GM18867 (cell line): ENCODE data around the gene DYRK4.
A peak's percentile ranks its signal among the peaks of the same experiment; 100 is the strongest.

Experiments used
- ATAC-seq: cut with Tn5 transposase; IDR thresholded peaks from one replicate; pipeline ENCODE4 v1.9.1; 2021; ENCODE audit warnings: mild to moderate bottlenecking, moderate library complexity; ENCODE audit not compliant: unreplicated experiment

The DYRK4 gene

DNA sequence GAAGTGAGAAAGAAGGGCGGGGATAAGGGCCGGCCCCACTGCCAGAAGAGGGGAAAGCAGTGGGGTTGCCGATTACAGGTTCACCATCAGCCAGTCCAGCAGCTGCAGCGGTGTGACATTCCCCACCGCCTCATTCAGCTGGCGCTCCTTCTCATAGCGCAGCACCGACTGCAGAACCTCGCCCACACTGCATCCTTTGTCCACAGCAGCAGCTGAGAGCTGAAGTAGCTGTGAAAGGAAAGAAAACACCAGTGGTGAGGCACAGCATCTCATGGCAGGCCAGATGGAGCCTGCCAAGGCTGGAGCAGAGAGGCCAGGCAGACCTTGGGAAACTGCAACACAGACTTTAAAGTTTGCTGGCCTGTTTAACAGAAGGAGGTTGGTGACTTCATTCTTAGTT is 53.7 kb downstream of the DYRK4 start:
- ATAC-seq: no peak

DNA sequence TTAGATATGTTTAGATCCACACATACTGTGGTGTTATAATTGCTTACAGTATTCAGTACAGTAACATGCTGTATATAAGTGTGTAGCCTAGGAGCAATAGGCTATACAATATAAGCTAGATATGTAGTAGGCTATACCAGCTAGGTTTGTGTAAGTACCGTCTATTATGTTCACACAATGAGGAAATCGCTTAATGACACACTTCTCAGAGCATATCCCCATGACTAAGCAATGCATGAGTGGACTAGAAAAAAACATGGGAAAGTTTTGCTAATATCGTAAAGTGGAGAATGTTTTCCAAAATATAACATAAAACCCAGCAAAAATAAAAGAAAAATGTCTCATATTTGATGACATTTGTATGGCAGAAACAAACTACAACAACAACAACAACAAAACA is 59.5 kb downstream of the DYRK4 start:
- no peak for ATAC-seq

DNA sequence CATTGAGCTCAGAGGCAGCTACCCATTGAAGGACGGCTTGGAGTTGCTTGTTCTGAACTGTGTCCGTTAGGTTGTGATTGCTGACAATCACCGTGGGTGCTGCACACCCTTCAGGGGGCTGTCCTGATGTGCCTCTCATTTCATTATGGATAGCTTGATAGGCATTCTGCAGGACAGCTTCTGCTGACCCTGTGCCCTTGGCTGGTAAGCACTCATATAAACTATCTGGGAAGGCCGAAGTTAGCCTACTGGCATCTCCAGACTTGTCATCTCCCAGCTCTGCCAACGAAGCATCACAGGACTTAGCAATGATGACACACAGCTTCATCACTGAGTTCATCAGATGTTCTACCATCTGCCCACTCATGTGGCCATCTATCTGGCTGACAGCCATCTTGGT is 64.5 kb downstream of the DYRK4 start:
- no peak for ATAC-seq

DNA sequence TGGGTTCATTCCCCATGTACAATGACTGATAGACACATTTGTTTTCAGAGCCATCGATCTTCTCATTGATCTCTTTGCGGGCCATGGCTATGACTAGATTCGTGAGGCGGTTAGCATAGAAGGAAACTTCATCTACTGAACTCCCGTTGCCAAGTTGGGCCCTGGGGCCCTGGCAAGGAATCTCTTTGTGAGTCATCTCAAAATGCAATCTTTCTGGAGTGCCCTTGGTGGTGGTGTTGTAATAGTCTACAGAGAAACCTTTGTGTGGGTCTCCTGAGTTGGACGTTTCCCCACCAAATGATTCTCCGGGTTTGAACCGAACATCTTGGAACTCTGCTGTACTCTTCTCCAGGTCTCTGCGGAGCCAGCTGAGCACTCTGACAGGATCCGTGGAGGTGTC is 66.4 kb downstream of the DYRK4 start:
- ATAC-seq: no peak

DNA sequence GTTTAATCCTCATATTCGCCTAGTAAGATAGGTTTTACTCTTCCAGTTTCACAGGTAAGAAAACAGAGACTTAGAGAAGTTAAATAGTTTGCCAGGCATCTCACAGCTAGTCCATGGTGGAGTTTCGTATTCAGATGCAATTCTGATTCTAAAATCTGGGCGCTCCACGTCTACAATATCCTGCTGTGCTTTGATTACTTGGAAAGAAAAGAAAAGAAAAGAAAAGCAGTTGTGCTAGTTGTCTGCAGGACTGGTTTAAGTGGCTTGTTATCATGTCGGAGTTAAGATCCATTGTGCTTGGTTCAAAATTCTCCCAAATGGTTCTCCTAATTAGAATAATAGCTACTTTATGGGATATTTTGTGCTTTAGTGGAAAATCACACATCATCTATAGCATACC is 68.3 kb downstream of the DYRK4 start:
- ATAC-seq: no peak

DNA sequence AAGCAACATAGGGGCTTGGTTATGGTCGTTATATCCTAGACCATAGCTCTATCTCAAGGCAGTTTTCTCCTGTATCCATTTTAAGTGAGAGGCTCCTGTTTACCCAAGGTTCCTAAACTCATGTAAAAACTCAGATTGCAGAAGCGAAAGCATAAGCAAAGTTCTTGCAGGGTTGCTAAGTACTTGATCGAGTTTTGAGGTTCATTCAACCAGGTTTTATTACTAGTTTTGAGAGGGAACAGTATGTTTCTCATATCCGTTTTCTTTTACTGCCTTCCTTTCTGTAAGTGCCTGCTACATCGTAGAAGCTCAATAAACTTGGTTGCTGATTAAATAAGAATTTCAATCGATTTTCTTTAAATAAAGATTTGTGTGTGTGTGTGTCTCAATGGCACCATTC is 81.7 kb downstream of the DYRK4 start:
- peak; percentile 78 for ATAC-seq

DNA sequence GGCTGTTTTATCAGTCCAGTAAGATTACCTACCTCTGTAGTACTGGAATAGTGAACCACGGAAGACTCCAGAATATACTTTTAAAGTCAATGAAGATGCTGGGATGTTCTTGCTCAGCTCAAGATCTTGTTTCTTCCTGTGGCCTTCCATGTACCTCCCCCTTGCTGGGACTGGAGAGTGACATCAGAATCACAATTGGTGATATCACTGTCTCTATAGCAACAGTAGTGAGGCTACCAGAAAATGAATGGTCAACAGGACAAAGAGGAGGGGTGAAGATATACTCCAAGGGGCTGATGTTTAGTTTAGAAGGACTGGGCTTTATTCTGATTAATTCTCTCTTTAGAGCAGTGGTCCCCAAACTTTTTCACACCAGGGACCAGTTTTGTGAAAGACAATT is 83.0 kb downstream of the DYRK4 start:
- no peak for ATAC-seq

DNA sequence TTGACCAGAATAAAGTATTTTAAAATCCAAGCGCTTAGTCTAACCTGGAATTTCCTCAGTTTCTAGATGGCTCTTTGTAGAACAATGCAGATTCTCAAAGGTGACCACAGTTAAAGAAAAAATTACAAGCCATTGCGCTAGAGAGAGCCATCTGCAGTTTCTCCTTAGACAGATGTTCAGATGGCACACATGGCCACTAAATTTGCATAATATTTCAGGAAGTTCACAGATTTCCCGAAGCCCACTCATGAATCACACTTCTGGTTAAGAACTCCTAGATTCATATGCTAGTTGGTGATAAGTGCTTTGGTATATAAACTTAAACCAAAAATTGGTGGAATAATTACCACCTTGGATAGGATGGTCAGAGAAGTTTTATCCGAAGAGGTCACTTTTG is 86.1 kb downstream of the DYRK4 start:
- no peak for ATAC-seq

DNA sequence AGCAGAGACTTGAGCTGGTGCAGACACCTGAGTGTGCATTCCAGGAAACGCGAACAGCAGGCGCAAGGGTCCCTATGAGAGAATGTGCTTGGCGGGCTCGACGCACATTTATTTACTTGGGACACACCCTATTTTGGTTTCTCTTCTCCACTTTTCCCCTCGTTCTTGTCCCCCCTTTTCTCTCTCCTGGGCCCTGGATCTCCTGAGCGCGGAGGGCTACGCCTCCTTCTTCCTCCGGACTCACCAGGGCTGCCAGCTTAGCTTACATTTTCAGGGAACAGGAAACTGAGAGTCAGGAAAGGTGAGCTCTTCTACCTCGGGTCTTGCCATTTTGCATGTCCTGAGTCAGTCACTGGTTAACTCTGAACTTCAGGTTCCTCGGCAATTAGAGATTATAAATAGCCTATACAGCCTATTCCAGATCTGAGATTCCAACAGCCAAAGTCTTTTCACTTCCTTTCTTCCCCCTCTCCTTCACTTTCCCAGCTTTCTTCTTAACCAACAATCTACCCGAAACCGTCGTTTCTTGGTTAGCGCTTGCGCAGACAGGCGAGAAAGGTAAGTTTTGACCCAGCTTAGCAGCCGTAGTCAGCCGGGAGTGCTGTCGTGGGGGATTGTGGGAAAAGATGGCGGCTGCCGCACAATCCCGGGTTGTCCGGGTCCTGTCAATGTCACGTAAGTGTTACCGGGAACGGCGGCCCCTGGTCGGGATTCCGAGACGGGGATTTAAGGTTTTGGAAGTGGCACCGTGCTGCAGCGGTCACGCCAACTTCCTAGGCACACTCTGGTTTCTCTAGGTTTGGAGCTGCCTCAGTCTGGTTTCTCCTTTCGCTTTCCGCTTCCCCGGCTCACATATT is 86.7 kb downstream of the DYRK4 start, which contains the start of the genes AKAP3 and NDUFA9:
Gene AKAP3 (minus strand): TSS at position 551 of the 857 bp plus-strand sequence. CDS start 10,855 bp downstream, outside the sequence.
Gene NDUFA9 (plus strand): TSS at position 614 of the 857 bp plus-strand sequence. CDS start 13 bp downstream, at position 627.
- peak; percentile 90 for ATAC-seq

DNA sequence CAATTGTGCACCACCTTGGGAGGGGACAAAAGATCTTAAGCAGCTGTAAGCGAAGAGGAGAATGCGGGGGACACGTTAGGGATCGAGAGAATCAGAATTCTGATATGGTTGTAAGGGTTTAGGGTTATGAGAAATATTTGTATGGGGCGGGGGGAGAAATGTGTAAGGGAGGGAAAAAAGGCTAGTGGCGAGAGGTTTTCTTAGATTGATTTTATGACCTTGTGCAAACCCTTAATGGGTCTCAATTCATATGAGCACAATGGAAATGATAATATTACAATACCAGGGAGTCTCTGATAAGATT is 87.3 kb downstream of the DYRK4 start:
- no peak for ATAC-seq

DNA sequence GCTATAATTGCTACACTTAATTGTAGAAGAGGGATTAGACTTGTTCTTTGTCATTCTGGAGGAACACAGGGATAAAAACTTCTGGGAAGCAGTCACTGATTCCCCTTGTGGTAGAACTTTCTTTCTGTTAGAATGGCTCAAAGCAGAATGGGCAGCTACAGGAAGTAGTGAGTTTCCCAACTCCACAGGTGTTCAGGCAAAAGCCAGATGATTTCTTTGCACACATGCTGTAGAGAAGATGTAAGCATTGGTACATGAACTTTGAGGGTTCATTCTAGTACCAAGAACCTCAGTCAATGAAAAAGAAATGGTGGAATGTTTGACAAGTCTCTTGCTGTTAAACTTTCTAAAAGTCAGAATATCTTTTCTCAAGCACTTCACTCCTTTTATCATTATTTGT is 91.2 kb downstream of the DYRK4 start:
- ATAC-seq: no peak

DNA sequence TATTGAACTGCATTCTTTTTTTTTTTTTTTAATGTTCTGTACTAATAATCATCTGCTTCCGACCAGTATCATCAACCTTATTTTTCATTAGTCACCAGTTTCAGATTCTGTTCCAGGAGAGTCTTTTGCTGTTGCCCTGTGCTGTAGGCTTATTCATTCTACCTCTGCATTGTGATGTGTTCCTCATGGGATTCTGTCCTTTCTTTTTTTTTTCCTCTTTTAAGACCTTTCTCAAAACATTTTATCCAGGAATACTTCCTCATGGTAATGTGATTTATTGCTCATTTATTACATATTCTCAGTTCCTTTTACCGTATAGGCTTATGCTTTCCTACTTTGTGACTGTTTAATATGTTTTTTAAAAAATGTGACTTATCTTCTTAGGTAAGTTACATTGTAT is 91.7 kb downstream of the DYRK4 start:
- ATAC-seq: no peak
